ENCODE results near the gene CTNND2. TPM values are rescaled to one million over a fixed set of nuclear protein-coding genes. Genes with fewer than 3 reads are reported as not detected.
"Not testable (repeated sequence)": the region's sequence is repeated elsewhere in the genome, so short reads cannot be mapped to it uniquely, and the experiment has no call there.

Gene CTNND2
- total RNA-seq, 1 experiment from 2014 or later: 1.6 TPM

GRCh38 chr5:11319836-11320580 lies 584.2 kb downstream of the CTNND2 start:
- DNase-seq (ENCODE audit: low spot score): peak; percentile 89

DNA sequence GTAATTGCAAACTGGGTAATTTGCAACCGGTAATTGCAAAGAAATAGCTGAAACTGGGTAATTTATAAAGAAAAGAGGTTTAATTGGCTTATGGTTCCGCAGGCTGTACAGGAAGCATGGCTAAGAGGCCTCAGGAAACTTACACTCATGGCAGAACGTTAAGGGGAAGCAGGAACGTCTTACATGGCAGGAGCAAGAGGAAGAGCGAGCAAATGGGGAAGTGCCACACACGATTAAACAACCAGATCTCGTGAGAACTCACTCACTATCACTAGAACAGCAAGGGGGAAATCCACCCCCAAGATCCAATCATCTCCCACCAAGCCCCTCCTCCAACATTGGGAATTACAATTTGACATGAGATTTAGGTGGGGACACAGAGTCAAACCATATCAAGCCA lies 590.6 kb downstream of the CTNND2 start:
- DNase-seq (ENCODE audit: low spot score): not testable (repeated sequence)

DNA sequence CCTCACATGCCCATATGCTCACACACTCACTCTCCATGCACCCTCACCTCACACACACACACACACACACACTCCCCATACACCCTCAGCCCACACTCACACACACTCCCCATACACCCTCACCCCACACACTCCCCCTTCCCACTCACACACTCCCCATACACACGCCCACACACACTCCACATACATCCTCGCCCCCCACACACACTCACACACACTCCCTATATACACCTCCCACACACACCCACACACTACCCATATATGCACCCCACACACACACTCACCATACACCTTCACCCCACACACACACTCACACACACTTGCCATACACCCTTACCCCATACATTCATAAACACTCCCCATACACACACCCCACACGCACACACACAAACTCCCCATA lies 592.5 kb downstream of the CTNND2 start:
- DNase-seq (ENCODE audit: low spot score): no peak

DNA sequence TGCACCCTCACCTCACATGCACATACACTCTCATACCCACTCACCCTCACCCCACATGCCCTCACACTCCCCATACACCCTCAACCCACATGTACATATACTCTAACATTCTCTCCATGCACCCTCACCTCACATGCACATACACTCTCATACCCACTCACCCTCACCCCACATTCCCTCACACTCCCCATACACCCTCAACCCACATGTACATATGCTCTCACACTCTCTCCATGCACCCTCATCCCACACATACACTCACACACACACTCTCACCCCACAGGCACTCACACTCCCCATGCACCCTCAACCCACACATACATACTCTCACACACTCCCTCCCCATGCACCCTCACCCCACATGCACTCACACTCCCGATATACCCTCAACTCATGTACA lies 593.0 kb downstream of the CTNND2 start:
- DNase-seq (ENCODE audit: low spot score): no peak

- DNase-seq (ENCODE audit: low spot score): no peak
Observed at GRCh38 chr5:11310158-11310557, 594.1 kb downstream of the CTNND2 start.

GRCh38 chr5:11306365-11306764 lies 597.9 kb downstream of the CTNND2 start:
- no peak for DNase-seq (ENCODE audit: low spot score)

DNA sequence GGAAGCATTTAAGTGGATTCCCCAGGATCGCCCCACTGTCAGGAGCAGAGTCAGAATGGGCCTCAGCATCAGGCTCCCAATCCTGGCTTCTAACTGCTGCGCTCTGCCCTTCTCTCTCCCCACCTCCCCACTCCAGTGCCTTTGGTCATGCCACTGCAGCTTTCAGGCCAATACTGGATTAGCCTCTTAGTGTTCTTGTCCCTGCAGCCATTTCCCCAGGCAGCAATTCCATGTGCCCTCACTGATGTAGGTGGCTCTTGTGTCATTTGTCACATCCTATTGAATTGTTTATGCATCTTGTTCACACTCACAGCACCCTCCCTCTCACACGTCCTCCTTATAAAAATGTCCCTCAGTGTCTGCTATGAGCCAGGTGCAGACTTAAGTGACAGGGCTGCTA lies 599.0 kb downstream of the CTNND2 start:
- DNase-seq (ENCODE audit: low spot score): no peak

DNA sequence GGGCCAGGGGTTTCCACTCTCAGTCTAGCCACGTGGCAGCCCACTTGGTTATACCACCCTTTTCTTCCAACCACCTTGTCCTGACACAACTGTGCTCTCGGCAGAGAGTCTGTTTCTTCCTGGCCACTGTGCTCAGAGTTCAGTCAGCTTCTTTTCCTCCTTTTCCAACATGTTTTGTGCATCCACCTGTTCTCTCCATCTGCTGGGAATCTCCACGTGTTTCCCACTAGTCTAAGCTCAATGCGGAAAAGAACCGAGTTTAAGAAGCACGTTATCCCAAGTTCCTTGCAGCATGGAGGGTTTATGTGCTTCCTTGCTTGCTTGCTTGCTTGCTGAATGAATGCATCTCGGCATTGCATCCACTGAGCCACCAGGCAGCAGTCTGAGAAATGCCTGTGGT lies 599.6 kb downstream of the CTNND2 start:
- no peak for DNase-seq (ENCODE audit: low spot score)

DNA sequence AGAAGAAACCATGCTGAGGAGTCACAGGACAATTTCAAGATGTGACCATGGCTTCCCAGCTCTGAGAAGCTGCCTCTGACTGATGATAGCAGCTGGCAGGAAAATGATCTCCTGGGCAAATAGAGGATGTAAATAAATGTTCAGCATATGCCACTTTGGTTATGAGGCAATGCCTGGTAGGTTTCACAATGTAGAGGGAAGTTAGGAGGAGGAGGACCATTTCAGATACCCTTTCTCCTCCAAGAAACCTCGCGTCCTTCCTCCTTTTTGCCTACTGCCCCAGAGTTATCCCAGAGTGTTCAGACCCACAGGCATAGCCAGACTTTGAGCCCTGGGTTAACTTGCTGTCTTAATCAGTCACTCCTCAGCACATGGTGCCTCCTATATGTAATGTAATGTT lies 601.6 kb downstream of the CTNND2 start:
- DNase-seq (ENCODE audit: low spot score): no peak

DNA sequence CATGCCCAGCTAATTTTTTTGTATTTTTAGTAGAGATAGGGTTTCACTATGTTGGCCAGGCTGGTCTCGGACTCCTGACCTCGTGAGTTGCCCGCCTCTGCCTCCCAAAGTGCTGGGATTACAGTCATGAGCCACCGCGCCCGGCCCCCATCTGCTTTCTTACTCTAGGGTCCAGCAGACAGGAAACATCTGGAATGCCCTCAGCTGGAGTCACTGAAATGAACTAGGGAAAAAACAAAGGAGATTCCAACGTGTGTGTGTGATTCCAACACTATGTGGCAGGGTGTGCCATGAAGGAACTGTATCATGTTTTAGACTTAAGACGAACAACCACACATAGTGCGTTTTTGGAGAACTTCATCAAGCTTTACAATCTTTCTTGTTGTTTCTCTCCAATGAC lies 603.1 kb downstream of the CTNND2 start:
- no peak for DNase-seq (ENCODE audit: low spot score)

DNA sequence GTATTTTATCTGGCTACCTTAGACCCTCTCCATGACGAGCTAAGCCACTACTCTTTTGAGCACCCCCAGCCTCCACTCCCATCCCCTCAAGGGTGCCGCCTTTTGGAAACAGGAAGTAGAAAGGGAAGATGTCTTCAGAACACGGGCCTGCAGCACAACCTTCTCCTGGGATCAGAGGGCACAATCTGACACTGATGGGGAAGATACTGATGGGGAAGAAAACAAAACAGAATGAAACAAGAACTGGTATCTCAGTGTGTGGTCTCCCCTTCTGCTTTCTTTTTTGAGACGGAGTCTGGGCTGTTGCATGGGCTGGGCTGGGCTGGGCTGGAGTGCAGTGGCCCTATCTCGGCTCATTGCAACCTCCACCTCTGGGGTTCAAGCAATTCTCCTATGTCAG lies 603.5 kb downstream of the CTNND2 start:
- DNase-seq (ENCODE audit: low spot score): no peak

DNA sequence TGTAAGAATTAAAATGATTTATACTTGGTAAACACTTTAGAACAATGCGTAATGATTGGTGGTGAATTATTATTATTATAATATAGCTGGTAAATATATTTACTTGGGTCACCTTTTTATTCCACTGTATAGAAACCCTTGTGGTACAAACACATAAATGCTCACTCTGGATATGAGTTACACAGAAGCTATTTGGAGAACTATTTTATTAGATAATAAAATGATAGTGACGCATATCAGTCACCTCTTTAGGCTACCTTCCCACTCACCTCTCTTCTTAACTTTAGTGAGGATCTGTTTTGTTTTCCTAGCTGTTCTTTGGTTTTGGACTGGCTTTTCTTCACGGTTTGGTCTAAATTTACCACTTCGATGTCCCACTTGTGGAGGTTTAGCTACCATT lies 605.4 kb downstream of the CTNND2 start:
- no peak for DNase-seq (ENCODE audit: low spot score)

DNA sequence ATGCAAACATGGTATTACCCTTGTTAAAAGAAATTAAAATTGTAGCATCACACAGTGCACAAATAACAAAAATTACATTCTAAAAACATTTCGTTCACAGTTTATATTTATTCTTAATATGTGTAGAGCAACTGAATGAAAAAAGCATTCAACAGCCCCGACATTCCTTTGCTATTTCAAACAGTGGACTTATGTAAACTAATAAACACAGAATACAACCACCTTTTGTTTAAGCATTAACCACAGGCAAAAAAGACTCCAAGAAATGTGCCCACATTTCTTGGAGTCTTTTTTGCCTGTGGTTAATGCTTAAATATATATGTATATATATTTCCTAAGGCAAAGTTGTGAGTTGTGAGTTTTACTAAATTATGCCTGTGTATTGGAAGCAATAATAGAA lies 610.7 kb downstream of the CTNND2 start:
- peak; percentile 51 for DNase-seq (ENCODE audit: low spot score)

- DNase-seq (ENCODE audit: low spot score): no peak
Observed at GRCh38 chr5:11292648-11293356, 611.4 kb downstream of the CTNND2 start.

GRCh38 chr5:11289733-11290132 lies 614.5 kb downstream of the CTNND2 start:
- no peak for DNase-seq (ENCODE audit: low spot score)

GRCh38 chr5:11289208-11289607 lies 615.0 kb downstream of the CTNND2 start:
- no peak for DNase-seq (ENCODE audit: low spot score)

- DNase-seq (ENCODE audit: low spot score): no peak
Observed at GRCh38 chr5:11281842-11282241, 622.4 kb downstream of the CTNND2 start.

DNA sequence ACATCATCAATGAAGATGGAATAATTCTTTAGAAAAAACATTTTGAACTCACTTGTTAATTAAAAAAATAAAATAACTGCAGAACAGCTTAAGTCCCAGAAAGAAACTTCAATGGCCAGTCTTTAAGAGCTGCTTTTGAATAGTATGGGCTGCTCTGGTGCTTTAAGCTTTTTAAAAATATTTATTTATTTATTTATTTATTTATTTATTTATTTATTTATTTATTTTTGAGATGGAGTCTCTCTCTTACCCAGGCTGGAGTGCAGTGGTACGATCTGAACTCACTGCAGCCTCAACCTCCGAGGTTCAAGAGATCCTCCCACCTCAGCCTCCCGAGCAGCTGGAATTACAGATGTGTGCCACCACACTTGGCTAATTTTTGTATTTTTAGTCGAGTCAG lies 626.9 kb downstream of the CTNND2 start:
- DNase-seq (ENCODE audit: low spot score): no peak

DNA sequence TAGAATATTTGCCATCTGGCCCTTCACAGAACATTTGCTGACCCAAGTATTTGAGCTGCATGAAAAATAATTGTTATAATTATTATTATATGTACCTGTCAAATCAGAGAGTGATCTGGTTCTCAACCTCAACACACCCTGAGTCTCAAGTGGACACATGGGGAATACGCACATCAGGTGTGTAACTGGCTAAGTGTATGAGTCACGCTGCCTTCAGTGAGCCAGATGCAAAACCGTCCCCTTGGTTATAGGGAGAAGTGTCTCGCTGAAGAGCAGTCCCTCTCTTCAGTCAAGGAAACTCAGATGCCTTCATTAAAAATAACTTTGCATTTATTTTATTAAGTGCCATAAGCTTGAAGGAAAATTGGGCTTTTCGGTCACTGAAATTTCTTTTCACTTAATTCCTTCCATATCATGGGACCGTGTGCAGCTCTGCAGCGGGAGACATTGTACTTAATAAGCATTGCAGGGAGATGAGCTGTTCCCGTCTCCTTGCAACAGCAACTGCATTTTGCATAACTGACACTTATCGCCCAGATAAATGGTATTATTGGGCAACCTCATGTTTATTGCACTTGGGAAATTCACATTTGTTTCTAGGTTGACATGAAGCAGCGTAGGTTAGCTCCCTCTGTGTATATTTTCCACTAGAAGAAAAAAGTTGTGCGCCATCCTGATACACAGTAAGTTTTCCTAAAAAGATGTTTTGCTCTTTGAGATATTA lies 630.9 kb downstream of the CTNND2 start:
- no peak for DNase-seq (ENCODE audit: low spot score)

- no peak for DNase-seq (ENCODE audit: low spot score)
Observed at GRCh38 chr5:11269515-11269914, 634.7 kb downstream of the CTNND2 start.

DNA sequence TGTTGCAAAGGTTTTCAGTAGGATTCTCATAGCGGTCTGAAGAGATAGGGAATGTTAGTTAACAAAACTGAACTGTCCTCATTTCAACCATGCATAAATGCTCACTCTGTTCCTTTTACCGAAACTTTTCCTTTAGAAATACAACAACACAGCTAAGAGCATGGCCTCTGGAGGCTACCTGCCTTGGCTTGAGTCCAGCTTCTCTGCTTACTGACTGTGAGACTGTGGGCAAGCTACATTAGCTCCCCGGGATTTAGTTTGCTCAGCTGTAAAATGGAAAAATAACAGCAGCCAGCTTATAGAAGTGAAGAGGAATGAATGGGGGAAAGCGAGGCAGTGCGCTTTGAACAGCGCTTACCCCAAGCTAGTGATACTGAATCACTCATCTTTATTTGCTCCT lies 635.4 kb downstream of the CTNND2 start:
- DNase-seq (ENCODE audit: low spot score): no peak

DNA sequence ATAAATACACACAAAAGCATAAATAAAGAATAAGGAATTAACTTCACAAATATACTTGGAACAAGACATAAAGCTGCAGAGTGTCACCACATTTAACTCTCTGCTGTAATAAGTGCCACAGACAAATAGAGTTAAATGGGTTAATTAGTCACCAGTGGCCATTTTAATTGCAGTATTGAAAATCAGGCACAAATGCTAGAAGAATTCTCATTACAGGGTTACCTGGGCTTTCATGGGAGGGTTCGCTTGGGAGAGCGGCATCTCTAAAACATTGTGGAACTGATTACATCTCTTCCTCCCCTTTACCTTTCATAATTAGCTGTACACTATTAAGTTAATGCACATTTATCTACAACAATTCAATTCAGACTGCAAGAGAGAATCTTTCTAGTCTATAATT lies 637.9 kb downstream of the CTNND2 start:
- DNase-seq (ENCODE audit: low spot score): no peak

GRCh38 chr5:11261241-11261640 lies 643.0 kb downstream of the CTNND2 start:
- no peak for DNase-seq (ENCODE audit: low spot score)

All from H4 (cell line).